Measurements from ENCODE around the gene PAFAH2.
"Not testable (repeated sequence)": the region's sequence is repeated elsewhere in the genome, so short reads cannot be mapped to it uniquely, and the experiment has no call there.

The PAFAH2 gene

GRCh38 chr1:25979210-25979609, 18.7 kb downstream of the PAFAH2 start:
- no peak for DNase-seq

DNA sequence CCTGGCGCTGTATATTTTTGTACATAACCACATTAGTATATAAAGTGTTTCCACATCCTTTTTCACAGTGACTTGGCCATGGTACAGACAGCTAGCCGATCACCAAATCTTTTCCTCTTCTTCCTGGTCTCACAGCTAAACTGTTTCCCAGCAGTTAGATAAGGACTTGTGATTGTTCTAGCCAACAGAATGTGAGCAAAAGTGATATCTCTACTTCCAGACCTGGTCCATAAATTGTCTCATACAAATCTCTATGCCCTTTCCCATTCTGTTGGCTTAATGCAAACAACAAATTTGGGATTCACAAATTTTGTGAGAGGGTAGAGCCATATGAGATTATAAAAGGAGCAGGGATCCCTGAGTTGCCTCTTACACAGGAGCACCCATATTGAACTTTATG, 19.5 kb downstream of the PAFAH2 start:
- DNase-seq, result no peak

- no peak for DNase-seq
These were observed 20.1 kb downstream of the PAFAH2 start for GRCh38 chr1:25977801-25978200.

DNA sequence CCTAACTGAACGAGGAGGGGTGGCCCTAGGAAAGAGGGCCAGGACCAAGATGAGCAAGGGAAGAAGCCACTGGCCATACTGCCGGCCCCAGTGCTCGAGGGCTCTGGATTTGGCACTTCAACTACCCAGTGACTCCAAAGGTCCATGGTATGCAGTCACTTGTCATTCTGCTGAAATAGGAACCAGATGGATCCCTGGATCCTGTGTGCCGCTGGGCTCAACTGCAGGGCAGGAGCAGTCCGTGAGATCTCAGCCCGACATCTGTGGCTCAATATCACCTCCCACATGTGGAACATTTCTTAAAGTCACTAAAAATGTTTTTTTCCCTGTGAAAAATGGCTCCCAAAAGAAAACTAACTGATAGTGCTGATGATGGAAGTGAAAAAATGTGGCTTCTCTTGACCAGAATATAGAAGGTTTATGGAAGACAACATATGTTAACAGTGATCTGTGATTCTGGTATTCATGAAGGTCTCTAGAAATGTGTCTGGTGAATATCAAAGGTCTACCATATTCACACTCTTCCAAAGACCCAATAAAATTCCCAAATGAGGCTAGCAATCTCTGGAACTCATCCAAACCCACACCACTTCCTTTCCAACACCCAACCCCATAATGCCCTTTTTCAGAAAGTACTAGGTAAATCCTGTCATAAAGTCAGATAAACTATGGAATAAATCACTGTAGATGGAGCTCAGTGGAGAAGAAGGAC, 24.1 kb downstream of the PAFAH2 start:
- no peak for DNase-seq

- DNase-seq, result no peak
These were observed 26.1 kb downstream of the PAFAH2 start for GRCh38 chr1:25971811-25972180.

DNA sequence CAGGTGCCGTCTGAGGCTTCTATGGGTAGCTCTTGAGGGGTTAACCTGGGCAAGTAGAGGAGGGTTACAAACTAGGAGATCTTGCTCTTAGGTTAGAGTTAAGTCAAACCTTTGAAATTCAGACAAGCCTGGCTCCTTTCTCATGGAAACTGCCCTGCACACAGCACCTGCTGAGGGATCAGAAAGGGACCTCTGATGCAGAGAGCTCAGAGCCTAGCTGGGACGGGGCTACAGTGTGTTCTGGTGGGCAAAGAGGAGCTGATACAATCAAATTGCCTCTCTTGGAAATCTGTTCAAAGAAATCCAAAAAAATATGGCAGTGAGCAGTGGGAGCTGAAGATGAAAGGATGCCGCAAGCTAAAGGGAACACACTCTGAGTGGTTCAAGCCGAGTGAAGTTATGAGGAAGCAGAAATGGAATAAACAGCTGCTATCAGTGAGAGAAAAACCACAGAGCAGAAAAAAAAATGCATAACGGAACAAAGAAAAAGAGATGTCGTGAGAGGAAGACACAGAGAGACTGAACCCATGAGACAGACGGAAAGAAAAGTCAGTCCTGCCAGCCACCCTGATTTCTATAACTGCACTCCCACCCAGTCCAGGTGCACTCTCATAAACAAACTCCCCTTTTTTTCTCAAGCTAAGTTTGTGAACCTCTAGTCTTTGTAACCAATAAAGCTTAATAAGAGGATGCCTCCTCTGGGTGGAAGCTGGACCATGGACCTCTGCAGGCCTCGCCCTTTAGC, 26.6 kb downstream of the PAFAH2 start:
- DNase-seq, result peak; percentile 22 to 68

GRCh38 chr1:25967308-25967707, 30.6 kb downstream of the PAFAH2 start:
- no peak for DNase-seq

DNA sequence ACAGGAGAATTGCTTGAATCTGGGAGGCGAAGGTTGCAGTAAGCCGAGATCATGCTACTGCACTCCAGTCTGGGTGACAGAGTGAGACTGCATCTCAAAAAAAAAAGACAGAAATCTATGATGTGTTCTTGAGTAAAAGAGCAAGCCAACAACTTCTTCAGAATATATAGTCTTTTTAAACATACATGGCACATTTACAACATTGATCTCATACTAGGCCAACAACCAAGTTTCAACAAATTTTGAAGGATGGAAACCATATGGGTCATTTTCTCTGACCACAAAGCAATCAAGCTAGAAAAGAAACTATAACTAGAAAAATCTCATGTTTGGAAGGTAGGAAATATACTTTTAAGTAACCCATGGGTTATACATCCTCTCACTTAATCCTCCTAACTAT, 38.3 kb downstream of the PAFAH2 start:
- no peak for DNase-seq

DNA sequence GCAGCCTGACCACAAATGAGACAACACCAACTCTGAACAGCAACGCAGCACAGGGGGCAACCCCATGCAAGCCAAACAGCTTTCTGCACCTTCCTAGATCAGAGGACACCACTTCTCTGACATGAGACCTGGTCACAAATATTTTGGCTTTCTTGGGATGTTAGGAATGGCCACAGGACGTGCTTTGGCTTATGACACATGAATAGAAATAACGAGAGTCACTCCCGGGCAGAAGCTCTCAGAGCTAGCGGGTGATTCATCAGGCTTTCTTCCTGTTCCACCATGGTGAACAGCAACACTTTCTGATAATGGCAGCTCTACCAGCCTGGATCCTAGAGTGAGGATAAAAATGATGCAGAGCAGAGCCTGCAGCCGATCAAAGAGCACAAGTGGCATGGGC, 39.4 kb downstream of the PAFAH2 start:
- DNase-seq, result no peak

GRCh38 chr1:25955553-25955952, 42.3 kb downstream of the PAFAH2 start:
- no peak for DNase-seq

DNA sequence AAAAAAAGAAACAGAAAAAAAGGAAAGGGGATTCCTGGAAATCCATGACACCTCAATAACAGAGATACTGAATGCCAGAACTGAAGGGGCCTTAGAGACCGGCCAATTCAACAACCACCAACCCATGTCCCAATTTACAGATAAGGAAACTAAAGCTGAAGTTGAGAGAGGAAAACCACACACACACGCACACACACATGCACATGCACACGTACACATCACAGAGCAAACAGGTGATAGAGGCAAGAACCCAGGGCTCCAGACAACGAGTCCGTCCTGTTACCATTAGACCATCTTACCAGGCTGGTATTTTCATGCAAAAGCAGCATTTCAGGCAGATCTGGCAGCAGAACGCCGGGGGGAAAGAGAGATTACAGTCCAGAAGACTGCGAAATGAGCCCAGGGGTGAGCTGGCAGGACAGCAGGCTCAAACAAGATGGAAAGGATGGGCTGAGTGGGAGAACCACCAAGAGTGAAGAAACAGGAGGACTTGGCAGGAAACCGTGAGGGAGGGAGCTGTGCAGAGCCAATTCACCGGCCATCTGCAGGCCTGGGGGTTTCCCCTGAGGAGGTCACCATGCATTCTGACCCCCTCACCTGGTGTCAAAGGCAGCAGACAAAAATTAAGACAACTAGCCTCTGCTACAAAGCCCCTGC, 43.5 kb downstream of the PAFAH2 start:
- DNase-seq, result no peak

- no peak for DNase-seq
These were observed 44.9 kb downstream of the PAFAH2 start for GRCh38 chr1:25952841-25953401.

DNA sequence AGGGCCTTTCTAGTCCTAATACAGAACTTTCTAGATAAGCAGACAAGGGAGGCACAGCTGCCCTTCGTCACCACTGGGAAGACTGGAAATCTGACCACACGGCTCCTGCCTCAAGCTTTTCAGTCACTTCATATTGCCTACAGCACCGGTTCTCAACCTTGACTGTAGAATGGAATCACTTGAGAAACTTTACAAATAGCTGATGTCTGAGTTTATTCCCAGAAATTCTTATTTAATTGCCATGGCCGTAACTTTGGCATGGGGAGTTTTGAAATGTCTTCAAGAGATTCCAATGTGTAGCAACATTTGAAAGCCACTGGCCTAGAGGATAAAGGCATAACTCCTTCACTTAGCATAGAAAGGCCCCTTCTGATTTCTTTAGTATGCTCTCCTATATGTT, 49.2 kb downstream of the PAFAH2 start:
- no peak for DNase-seq

DNA sequence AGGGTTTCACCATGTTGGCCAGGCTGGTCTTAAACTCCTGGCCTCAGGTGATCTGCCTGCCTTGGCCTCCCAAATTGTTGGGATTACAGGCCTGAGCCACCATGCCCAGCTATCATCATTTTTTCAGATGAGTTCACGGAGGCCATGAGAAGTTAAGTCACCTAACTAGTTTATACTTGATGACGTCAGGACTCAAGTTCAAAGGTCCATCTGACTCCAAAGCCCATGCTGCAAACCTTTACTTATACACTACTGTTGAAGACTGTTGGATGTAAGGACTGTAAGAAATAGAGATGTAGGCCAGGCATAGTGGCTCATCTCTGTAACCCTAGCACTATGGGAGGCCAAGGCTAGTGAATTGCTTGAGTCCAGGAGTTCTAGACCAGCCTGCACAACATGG, 50.8 kb downstream of the PAFAH2 start:
- no peak for DNase-seq

DNA sequence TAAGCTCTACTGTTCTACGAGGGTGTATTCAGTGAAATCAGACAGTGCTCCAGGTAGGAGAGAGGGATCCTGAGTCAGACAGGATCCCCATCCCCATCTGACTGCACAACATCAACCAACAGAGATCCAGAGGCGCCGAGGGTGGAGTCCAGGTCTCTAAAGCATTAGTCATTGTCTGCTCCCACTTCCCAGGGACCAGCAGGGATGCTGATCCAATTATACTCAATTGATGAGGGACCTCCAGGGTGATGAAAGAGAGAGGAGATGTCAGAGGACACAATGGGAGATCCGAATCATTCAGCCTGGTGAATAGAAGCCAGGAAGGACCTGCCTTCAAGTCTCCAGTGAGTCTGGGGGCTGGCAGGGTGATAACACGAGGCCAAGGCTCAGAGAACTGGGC, 52.1 kb downstream of the PAFAH2 start:
- no peak for DNase-seq

DNA sequence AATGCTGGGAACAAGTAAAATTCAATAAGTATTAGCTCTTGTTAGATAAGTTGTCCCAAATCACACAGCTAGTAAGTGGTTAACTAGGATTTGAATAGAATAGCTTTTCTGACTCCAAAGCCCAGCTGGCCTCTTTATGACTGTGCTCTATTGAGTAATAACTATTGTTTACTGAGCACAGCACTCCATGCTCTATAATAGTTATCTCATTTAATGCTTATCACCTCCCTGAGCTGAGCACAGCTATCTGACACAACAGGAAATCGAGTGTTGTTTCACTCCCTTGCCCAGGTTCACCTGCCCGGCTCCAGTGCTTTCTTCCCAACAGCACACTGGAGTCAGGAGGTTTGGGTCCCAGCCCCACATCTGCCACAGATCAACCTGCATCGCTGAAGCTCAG, 52.9 kb downstream of the PAFAH2 start:
- no peak for DNase-seq

DNA sequence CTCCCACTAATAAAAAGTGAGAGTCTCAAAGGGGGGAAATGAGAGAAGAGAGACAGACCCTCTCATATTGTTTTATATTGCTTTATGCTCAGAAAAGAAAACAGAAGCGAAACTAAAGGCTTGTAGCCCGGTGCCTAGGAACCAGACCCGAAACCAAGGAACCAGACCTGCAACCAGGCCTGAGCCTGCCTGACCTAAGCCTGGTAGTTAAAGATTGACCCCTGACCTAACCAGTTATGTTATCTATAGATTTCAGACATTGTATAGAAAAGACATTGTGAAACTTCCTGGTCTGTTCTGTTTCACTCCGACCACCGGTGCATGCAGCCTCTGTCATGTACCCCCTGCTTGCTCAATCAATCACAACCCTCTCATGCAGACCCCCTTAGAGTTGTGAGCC, 54.4 kb downstream of the PAFAH2 start:
- DNase-seq, result not testable (repeated sequence)

DNA sequence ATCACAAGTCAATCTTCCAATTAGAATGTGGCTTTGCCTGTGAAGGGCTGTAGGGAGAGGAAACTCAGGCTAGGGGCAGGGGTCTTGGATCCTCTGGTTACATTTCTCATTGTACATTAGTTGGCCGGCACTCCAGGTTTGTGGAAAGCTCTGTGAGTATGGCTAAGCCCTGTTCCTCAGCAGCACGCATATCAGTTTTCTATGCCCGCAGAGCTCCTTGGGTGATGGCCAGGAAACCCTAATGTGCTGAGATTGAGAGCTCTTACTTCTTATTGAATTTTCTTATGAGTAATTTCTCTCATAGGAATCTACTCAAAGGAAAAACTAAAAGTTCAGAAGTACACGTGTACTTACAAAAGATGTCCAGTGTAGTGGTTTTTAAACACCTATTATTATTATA, 60.9 kb downstream of the PAFAH2 start:
- no peak for DNase-seq

GRCh38 chr1:25933479-25934365, 64.1 kb downstream of the PAFAH2 start:
- DNase-seq, result no peak

DNA sequence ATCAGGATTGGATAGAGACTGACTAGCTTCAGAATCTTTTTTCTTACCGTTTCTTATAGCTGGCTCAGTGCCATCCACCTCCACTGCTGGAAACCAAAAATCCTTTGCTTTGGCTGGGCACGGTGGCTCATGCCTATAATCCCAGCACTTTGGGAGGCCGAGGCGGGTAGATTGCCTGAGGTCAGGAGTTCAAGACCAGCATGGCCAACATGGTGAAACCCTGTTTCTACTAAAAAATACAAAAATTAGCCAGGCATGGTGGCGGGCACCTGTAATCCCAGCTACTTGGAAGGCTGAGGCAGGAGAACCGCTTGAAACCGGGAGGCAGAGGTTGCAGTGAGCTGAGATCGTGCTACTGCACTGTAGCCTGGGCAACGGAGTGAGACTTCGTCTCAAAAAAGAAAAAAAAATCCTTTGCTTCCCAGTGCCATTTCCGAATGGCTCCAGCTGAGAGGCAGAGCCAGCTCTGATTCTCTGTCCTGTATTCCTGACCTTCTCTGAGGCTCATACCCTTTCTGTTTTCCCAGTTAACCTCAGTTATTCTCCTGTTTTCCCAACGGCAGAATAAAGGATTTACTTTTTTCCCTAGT, 65.0 kb downstream of the PAFAH2 start:
- DNase-seq, result not testable (repeated sequence)

DNA sequence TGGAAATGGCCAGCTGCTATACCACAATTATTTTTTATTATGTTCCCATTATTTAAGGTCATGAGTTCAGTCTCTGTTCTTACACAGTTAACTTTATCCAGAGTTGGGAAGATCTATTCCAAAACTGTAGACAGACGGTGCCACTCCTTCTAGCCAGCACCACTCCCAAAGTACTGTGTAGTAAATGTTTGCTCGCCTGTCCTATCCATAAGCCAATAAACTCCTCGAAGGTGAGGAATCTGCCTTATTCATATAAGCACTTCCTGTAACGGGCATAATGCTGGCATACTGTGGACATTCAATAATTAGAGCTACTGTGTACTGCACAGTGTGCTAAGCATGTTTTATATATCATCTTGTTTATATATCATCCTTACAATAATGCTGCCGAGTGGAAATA, 65.5 kb downstream of the PAFAH2 start:
- DNase-seq, result no peak

DNA sequence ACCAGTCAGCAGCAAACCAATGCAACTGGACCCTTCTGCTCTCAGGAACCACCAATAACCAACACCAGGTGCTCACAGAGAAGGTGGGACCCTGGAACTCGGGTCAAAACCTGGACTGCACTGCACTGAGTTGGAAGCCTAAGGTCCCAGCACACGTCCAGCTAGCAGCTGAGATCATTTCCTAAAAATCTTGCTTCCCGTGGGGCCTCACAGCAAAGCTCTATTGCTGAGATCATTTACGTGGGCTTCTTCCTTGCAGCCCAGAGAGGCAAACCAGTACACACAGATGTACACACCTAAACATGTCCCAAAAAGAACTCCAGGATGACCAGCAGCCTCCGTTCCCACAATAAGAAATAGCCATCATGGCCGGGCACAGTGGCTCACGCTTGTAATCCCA, 68.8 kb downstream of the PAFAH2 start:
- peak in 1 of 2 donors; percentile 55 for DNase-seq

Data from inflammatory macrophage (primary cell).